Panc1 (cell line): ENCODE data around the gene PRDM2. TPM values are rescaled to one million over a fixed set of nuclear protein-coding genes. Genes with fewer than 3 reads are reported as not detected.

ENCODE experiments used
- ATAC-seq: fragments of 200-7000 bp; cut with Tn5 transposase; 2 replicates; pipeline ENCODE4 v1.9.1; 2020; ENCODE audit warnings: mild to moderate bottlenecking, moderate library complexity
- BruUV-seq: library from RNA; stranded (reverse); fragments of 400-500 nt; replicated peaks from 2 replicates; lab custom pipeline; 2021; lab: Mats Ljungman, UMichigan
- CTCF ChIA-PET: fragments of 300-600 bp; sonication (Branson Sonifier 250); formaldehyde crosslinking; loops from one replicate; lab custom pipeline; 2022; ENCODE audit warnings: antibody characterized with exemption; lab: Charles Lee
- POLR2A ChIA-PET: fragments of 300-600 bp; sonication (Branson Sonifier 250); formaldehyde crosslinking; loops from one replicate; lab custom pipeline; 2022; ENCODE audit warnings: antibody characterized with exemption; lab: Charles Lee
- DNase-seq: peaks from one replicate; pipeline ENCODE4 v3.0.0-alpha.2; 2010; ENCODE audit warnings: low read depth, low spot score
- H3K27ac ChIP-seq: 2 replicates; pipeline ENCODE4 v1.5.1; 2011; ENCODE audit warnings: mild to moderate bottlenecking, low read length, inconsistent platforms
- H3K27me3 ChIP-seq: fragments of 200-500 bp; sonication (Bioruptor generic); 2 replicates; pipeline ENCODE4 v1.6.0; 2014; ENCODE audit warnings: low read length, inconsistent platforms; ENCODE audit not compliant: control insufficient read depth, insufficient read depth
- H3K36me3 ChIP-seq: fragments of 200-500 bp; sonication (Bioruptor generic); 2 replicates; pipeline ENCODE4 v1.5.1; 2014; ENCODE audit warnings: inconsistent platforms, mild to moderate bottlenecking, low read length, moderate library complexity; ENCODE audit not compliant: control insufficient read depth, insufficient read depth
- H3K4me1 ChIP-seq: 2 replicates; pipeline ENCODE4 v1.5.1; 2011; ENCODE audit warnings: inconsistent platforms, mild to moderate bottlenecking, low read length, moderate library complexity; ENCODE audit not compliant: control insufficient read depth, insufficient read depth
- H3K4me3 ChIP-seq, 2 experiments: 2 replicates each; pipeline ENCODE4 v1.5.1; 2011 to 2012; ENCODE audit warnings: low read depth in 2 of 2, low read length in 2 of 2, mild to moderate bottlenecking in 2 of 2, inconsistent platforms in 1 of 2, moderate library complexity in 1 of 2
- H3K9me3 ChIP-seq: fragments of 200-500 bp; sonication (Bioruptor generic); 2 replicates; pipeline ENCODE4 v1.5.1; 2014; ENCODE audit warnings: low read depth, mild to moderate bottlenecking, inconsistent platforms, low read length, moderate library complexity; ENCODE audit not compliant: control insufficient read depth, insufficient read depth
- POLR2AphosphoS5 ChIP-seq: IDR thresholded peaks from 2 replicates; pipeline ENCODE4 v1.6.1; 2012; ENCODE audit warnings: mild to moderate bottlenecking, low read depth, low read length, moderate library complexity
- SIN3A ChIP-seq: IDR thresholded peaks from 2 replicates; pipeline ENCODE4 v1.6.1; 2012; ENCODE audit warnings: low read depth, mild to moderate bottlenecking, low read length, moderate library complexity, borderline replicate concordance; ENCODE audit not compliant: insufficient read depth
- TCF7L2 ChIP-seq: IDR thresholded peaks from 2 replicates; pipeline ENCODE4 v1.6.1; 2011; ENCODE audit warnings: mild to moderate bottlenecking, low read depth, low read length, inconsistent platforms
- in situ Hi-C: cut with HindIII; loops from 2 replicates; pipeline ENCODE4 v1.10.0; 2016; ENCODE audit warnings: low sequenced_read_pairs, low pct_unique_long_range_greater_than_20kb
- intact Hi-C: fragments of 100-400 bp; cut with micrococcal nuclease; formaldehyde crosslinking; loops from one replicate; pipeline ENCODE4 v1.10.0; 2022; ENCODE audit not compliant: unreplicated experiment
- total RNA-seq: library from RNA; stranded (reverse); gene quantifications from one replicate; pipeline ENCODE4 v1.2.1, GENCODE V29; 2021; ENCODE audit not compliant: unreplicated experiment
- TF ChIP-seq, protein P1 (sequence below), 2 experiments: IDR thresholded peaks; 2 replicates each; pipeline ENCODE4 v1.6.1; 2011 to 2012; ENCODE audit warnings: low read depth in 2 of 2, control low read depth in 1 of 2, low read length in 1 of 2, mild to moderate bottlenecking in 1 of 2, moderate library complexity in 1 of 2; ENCODE audit not compliant: insufficient read depth in 1 of 2
- TF ChIP-seq, protein P2 (sequence below): fragments of 450-650 bp; IDR thresholded peaks from 2 replicates; pipeline ENCODE4 v1.5.1; 2017; ENCODE audit warnings: mild to moderate bottlenecking

The PRDM2 gene
- total RNA-seq, 1 experiment from 2014 or later: 40.3 TPM

DNA sequence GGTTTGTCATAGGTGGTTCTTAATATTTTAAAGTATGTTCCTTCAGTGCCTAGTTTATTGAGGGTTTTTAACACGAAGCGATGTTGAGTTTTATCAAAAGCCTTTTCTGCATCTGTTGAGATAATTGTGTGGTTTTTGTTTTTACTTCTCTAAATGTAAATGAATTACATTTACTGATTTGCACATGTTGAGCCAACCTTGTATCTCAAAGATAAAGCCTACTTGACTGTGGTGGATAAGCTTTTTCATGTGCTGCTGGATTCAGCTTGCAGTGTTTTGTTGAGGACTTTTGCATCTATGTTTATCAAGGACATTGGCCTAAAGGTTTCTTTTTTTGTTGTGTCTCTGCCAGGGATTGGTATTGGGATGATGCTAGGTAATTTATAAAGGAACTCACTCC lies 142.5 kb downstream of the PRDM2 start:
- no peaks in the 10 kb centered on the region for H3K4me1 ChIP-seq
- no peak for TF ChIP-seq TCF7L2
- no peak overlapping the region for H3K27ac ChIP-seq
- DNase-seq: no peak
- H3K4me3 ChIP-seq: no peak overlapping the region
- in situ Hi-C loops (no loop called here), intact Hi-C loops (no loop called here)
- no peaks in the 10 kb centered on the region for H3K36me3 ChIP-seq
- no peaks in the 10 kb centered on the region for H3K9me3 ChIP-seq
- BruUV-seq: no TSS peak
- POLR2A ChIA-PET: no interaction called here
- ATAC-seq: no peak
- H3K27me3 ChIP-seq: peaks cover 6% of the 10 kb centered on the region; the same call in 1 of the 2 replicates
- CTCF ChIA-PET: no interaction called here

DNA sequence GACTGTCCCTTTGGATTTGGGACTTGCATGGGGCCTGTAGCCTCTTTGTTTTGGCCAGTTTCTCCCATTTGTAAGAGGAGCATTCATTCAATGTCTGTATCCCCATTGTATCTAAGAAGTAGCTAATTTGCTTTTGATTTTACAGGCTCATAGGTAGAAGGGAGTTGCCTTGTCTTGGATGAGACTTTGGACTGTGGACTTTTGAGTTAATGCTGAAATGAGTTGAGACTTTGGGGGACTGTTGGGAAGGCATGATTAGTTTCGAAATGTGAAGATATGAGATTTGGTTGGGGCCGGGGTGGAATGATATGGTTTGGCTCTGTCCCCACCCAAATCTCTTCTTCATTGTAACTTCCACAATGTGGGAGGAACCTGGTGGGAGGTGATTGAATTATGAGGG lies 151.7 kb downstream of the PRDM2 start:
- ChIA-PET POLR2A (no interaction called here), CTCF (no interaction called here)
- ATAC-seq: no peak

DNA sequence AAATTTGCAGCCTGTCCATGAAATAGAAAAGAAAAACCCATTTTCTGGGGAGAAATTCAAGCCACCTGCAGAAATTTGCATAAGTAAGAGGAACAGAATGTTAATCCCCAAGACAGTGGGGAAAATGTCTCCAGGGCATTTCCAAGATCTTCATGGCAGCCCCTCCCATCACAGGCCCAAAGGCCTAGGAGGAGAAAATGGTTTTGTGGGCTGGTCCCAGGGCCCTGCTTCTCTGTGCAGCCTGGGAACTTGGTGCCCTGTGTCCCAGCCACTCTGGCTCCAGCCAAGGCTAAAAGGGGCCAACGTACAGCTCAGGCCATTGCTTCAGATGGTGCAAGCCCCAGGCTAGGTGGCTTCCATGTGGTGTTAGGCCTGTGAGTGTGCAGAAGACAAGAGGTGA lies 155.6 kb downstream of the PRDM2 start:
- in situ Hi-C loops (no loop called here), intact Hi-C loops (no loop called here)
- Histone ChIP-seq H3K4me3 (no peak overlapping the region), H3K4me1 (no peaks in the 10 kb centered on the region), H3K9me3 (no peaks in the 10 kb centered on the region), H3K36me3 (no peaks in the 10 kb centered on the region), H3K27ac (no peak overlapping the region), H3K27me3 (no peaks in the 10 kb centered on the region; the same call in 1 of the 2 replicates)
- TF ChIP-seq POLR2AphosphoS5 (no peak), TCF7L2 (no peak), SIN3A (no peak)
- TF ChIP-seq, protein P1, sequence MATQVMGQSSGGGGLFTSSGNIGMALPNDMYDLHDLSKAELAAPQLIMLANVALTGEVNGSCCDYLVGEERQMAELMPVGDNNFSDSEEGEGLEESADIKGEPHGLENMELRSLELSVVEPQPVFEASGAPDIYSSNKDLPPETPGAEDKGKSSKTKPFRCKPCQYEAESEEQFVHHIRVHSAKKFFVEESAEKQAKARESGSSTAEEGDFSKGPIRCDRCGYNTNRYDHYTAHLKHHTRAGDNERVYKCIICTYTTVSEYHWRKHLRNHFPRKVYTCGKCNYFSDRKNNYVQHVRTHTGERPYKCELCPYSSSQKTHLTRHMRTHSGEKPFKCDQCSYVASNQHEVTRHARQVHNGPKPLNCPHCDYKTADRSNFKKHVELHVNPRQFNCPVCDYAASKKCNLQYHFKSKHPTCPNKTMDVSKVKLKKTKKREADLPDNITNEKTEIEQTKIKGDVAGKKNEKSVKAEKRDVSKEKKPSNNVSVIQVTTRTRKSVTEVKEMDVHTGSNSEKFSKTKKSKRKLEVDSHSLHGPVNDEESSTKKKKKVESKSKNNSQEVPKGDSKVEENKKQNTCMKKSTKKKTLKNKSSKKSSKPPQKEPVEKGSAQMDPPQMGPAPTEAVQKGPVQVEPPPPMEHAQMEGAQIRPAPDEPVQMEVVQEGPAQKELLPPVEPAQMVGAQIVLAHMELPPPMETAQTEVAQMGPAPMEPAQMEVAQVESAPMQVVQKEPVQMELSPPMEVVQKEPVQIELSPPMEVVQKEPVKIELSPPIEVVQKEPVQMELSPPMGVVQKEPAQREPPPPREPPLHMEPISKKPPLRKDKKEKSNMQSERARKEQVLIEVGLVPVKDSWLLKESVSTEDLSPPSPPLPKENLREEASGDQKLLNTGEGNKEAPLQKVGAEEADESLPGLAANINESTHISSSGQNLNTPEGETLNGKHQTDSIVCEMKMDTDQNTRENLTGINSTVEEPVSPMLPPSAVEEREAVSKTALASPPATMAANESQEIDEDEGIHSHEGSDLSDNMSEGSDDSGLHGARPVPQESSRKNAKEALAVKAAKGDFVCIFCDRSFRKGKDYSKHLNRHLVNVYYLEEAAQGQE (IDR thresholded peaks at IDR 0.05; ENCODE audit: insufficient read depth in 1 of 2, low read depth in 2 of 2, low read length in 1 of 2): no peak
- TF ChIP-seq, protein P2, sequence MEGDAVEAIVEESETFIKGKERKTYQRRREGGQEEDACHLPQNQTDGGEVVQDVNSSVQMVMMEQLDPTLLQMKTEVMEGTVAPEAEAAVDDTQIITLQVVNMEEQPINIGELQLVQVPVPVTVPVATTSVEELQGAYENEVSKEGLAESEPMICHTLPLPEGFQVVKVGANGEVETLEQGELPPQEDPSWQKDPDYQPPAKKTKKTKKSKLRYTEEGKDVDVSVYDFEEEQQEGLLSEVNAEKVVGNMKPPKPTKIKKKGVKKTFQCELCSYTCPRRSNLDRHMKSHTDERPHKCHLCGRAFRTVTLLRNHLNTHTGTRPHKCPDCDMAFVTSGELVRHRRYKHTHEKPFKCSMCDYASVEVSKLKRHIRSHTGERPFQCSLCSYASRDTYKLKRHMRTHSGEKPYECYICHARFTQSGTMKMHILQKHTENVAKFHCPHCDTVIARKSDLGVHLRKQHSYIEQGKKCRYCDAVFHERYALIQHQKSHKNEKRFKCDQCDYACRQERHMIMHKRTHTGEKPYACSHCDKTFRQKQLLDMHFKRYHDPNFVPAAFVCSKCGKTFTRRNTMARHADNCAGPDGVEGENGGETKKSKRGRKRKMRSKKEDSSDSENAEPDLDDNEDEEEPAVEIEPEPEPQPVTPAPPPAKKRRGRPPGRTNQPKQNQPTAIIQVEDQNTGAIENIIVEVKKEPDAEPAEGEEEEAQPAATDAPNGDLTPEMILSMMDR: no peak
- POLR2A ChIA-PET: no interaction called here
- BruUV-seq: no TSS peak
- no peak for ATAC-seq
- no peak for DNase-seq
- CTCF ChIA-PET: no interaction called here

More for the DNA sequence above, 151.7 kb downstream of the PRDM2 start:
- Histone ChIP-seq H3K4me3 (no peak overlapping the region), H3K9me3 (no peaks in the 10 kb centered on the region), H3K27ac (no peak overlapping the region), H3K4me1 (no peaks in the 10 kb centered on the region), H3K27me3 (no peaks in the 10 kb centered on the region), H3K36me3 (no peaks in the 10 kb centered on the region)
- in situ Hi-C loops (no loop called here), intact Hi-C loops (no loop called here)
- BruUV-seq: no TSS peak
- DNase-seq: no peak
- TF ChIP-seq, protein P1 (IDR thresholded peaks at IDR 0.05; ENCODE audit: insufficient read depth in 1 of 2, low read depth in 2 of 2, low read length in 1 of 2): no peak
- no peak for TF ChIP-seq POLR2AphosphoS5
- TF ChIP-seq, protein P2: no peak
- TF ChIP-seq SIN3A: no peak
- TF ChIP-seq TCF7L2: no peak
